Gastrocnemius medialis (tissue), 4 donors: ENCODE results near the gene BDKRB1. TPM values are rescaled to one million over a fixed set of nuclear protein-coding genes. Genes with fewer than 3 reads are reported as not detected.

Source experiments
- ATAC-seq, 2 donors: fragments of 150-250 bp; one replicate each; pipeline ENCODE4 v1.9.1; 2016
- DNase-seq, 2 donors: peaks; one replicate each; pipeline ENCODE4 v3.0.0-alpha.2; 2019
- H3K27ac ChIP-seq, 4 donors: fragments of 200-600 bp; sonication (generic); 1 replicate in 1 of 4; 2 replicates in 3 of 4; pipeline ENCODE4 v1.5.1; 2016 to 2018; ENCODE audit warnings: mild to moderate bottlenecking in 2 of 4, moderate library complexity in 1 of 4
- H3K27me3 ChIP-seq, 3 donors: fragments of 200-600 bp; sonication (generic) in 2 of 3; 1 replicate in 1 of 3; 2 replicates in 2 of 3; pipeline versions ENCODE4 v1.5.1 to v1.6.0; 2016 to 2019; ENCODE audit warnings: mild to moderate bottlenecking in 1 of 3, moderate library complexity in 1 of 3
- H3K36me3 ChIP-seq, 2 donors: fragments of 200-600 bp; sonication (generic) in 1 of 2; one replicate each; pipeline ENCODE4 v1.5.1; 2017 to 2018
- H3K4me1 ChIP-seq, 2 donors: fragments of 200-600 bp; sonication (generic) in 1 of 2; one replicate each; pipeline ENCODE4 v1.5.1; 2016 to 2017; ENCODE audit warnings: mild to moderate bottlenecking in 2 of 2
- H3K4me3 ChIP-seq, 4 donors: fragments of 200-600 bp; sonication (generic) in 3 of 4; 1 replicate in 1 of 4; 2 replicates in 3 of 4; pipeline ENCODE4 v1.5.1; 2016 to 2019; ENCODE audit warnings: mild to moderate bottlenecking in 2 of 4
- H3K9me3 ChIP-seq, 3 donors: fragments of 200-600 bp; sonication (generic) in 2 of 3; 1 replicate in 1 of 3; 2 replicates in 2 of 3; pipeline ENCODE4 v1.5.1; 2016 to 2019
- CTCF ChIP-seq, 5 experiments: fragments of 450-650 bp in 3 of 5; fragments of 200-600 bp in 2 of 5; sonication (generic) in 2 of 5; IDR thresholded peaks in 4 of 5; conservative IDR thresholded peaks in 1 of 5; 1 replicate in 4 of 5; 2 replicates in 1 of 5; pipeline ENCODE4 v1.5.1; 2016 to 2019; ENCODE audit warnings: antibody characterized with exemption in 5 of 5, mild to moderate bottlenecking in 3 of 5, moderate library complexity in 3 of 5
- POLR2A ChIP-seq, 2 donors: fragments of 450-650 bp; IDR thresholded peaks; one replicate each; pipeline ENCODE4 v1.6.1; 2017; ENCODE audit warnings: antibody characterized with exemption in 2 of 2, mild to moderate bottlenecking in 2 of 2, moderate library complexity in 2 of 2
- in situ Hi-C, 4 donors: fragments of 200-750 bp; cut with MboI; loops; one replicate each; pipeline versions ENCODE4 v1.15.0 to v1.8.0; 2017; ENCODE audit warnings: low sequenced_read_pairs in 4 of 4
- intact Hi-C: fragments of 100-400 bp; cut with DNase I; formaldehyde crosslinking; loops from one replicate; pipeline ENCODE4 v1.15.1; 2023; ENCODE audit warnings: low total_unique reads
- total RNA-seq, 4 donors: library from RNA; depleted of rRNA; stranded (reverse); fragments of >200 nt; gene quantifications; one replicate each; pipeline versions ENCODE4 v1.1.0 to v1.2.3, GENCODE V29; 2016

Gene BDKRB1
- not detected for total RNA-seq

- TF ChIP-seq POLR2A (IDR thresholded peaks at IDR 0.05) (no peak), CTCF (IDR thresholded peaks at IDR 0.05 in 4 of 5, conservative IDR thresholded peaks at IDR 0.05 in 1 of 5) (no peak)
- in situ Hi-C loops (loop anchor here in 1 of 4 donors (25.0 kb wide), 1 partner anchor 693 kb away; no protein-coding TSS in a partner anchor), intact Hi-C loops (no loop called here)
- no peaks in the 10 kb centered on the region for H3K9me3 ChIP-seq
- no peak for DNase-seq
- peaks cover 0 to 5% (median 0%) of the 10 kb centered on the region in 3 donors for H3K27me3 ChIP-seq
- no peak within 1 kb of the TSS for H3K4me3 ChIP-seq
- no peak within 1 kb of the TSS for H3K27ac ChIP-seq
- no peaks in the 10 kb centered on the region for H3K36me3 ChIP-seq
- no peak for ATAC-seq
- peaks cover 0 to 3% of the 10 kb centered on the region in 2 donors for H3K4me1 ChIP-seq
Observed at GRCh38 chr14:96255501-96256366, at the start of gene BDKRB1. BDKRB1 (plus strand) TSS chr14:96256210; CDS start chr14:96263683, 7,473 bp downstream.

- no peak for ATAC-seq
- Histone ChIP-seq H3K4me3 (no peak overlapping the region), H3K27ac (no peak overlapping the region)
Observed at GRCh38 chr14:96206461-96206860, 49.5 kb upstream of the BDKRB1 start.

GRCh38 chr14:96207686-96208085 lies 48.3 kb upstream of the BDKRB1 start:
- no peak for ATAC-seq

More at GRCh38 chr14:96206461-96206860, 49.5 kb upstream of the BDKRB1 start:
- peaks cover 7 to 10% of the 10 kb centered on the region in 2 donors for H3K4me1 ChIP-seq
- no peaks in the 10 kb centered on the region for H3K36me3 ChIP-seq
- TF ChIP-seq CTCF (IDR thresholded peaks at IDR 0.05 in 4 of 5, conservative IDR thresholded peaks at IDR 0.05 in 1 of 5) (no peak), POLR2A (IDR thresholded peaks at IDR 0.05) (no peak)
- in situ Hi-C loops: no loop called here
- intact Hi-C loops: no loop called here
- peaks cover 0 to 8% (median 5%) of the 10 kb centered on the region in 3 donors for H3K27me3 ChIP-seq
- no peak for DNase-seq
- H3K9me3 ChIP-seq: no peaks in the 10 kb centered on the region

GRCh38 chr14:96208739-96209138 lies 47.3 kb upstream of the BDKRB1 start:
- TF ChIP-seq POLR2A (IDR thresholded peaks at IDR 0.05) (no peak), CTCF (IDR thresholded peaks at IDR 0.05 in 4 of 5, conservative IDR thresholded peaks at IDR 0.05 in 1 of 5) (no peak)
- Histone ChIP-seq H3K27me3 (peaks cover 0 to 2% (median 1%) of the 10 kb centered on the region in 3 donors), H3K36me3 (no peaks in the 10 kb centered on the region), H3K27ac (no peak overlapping the region), H3K4me3 (no peak overlapping the region), H3K4me1 (peaks cover 7 to 10% of the 10 kb centered on the region in 2 donors), H3K9me3 (no peaks in the 10 kb centered on the region)
- intact Hi-C loops (no loop called here), in situ Hi-C loops (no loop called here)
- ATAC-seq (no peak), DNase-seq (no peak)

More at GRCh38 chr14:96207686-96208085, 48.3 kb upstream of the BDKRB1 start:
- peaks cover 7 to 10% of the 10 kb centered on the region in 2 donors for H3K4me1 ChIP-seq
- in situ Hi-C loops: no loop called here
- TF ChIP-seq CTCF (IDR thresholded peaks at IDR 0.05 in 4 of 5, conservative IDR thresholded peaks at IDR 0.05 in 1 of 5): no peak
- no peak for TF ChIP-seq POLR2A (IDR thresholded peaks at IDR 0.05)
- peaks cover 0 to 7% (median 2%) of the 10 kb centered on the region in 3 donors for H3K27me3 ChIP-seq
- H3K36me3 ChIP-seq: no peaks in the 10 kb centered on the region
- DNase-seq: no peak
- intact Hi-C loops: no loop called here
- H3K4me3 ChIP-seq: no peak overlapping the region
- H3K27ac ChIP-seq: no peak overlapping the region
- no peaks in the 10 kb centered on the region for H3K9me3 ChIP-seq
